ENCODE data around the gene IL2RG. TPM values are rescaled to one million over a fixed set of nuclear protein-coding genes. Genes with fewer than 3 reads are reported as not detected.

IL2RG gene
- total RNA-seq, 2 experiments from 2014 or later = 278 to 342 TPM

- Mint-ChIP-seq H3K27ac (peak overlapping the region; percentile 99), H3K4me1 (peaks cover 60% of the 10 kb centered on the region), H3K4me3 (peak overlapping the region; percentile 99), H3K27me3 (no peaks in the 10 kb centered on the region), H3K36me3 (ENCODE audit: low read depth) (peaks cover 70% of the 10 kb centered on the region), H3K9me3 (ENCODE audit: low read depth) (no peaks in the 10 kb centered on the region)
- DNase-seq (peak; percentile 65), ATAC-seq (peak; percentile 11)
- intact Hi-C loops (cut with DNase I, micrococcal nuclease) = no loop called here
- CTCF ChIA-PET = no interaction called here
- POLR2A ChIA-PET = no interaction called here
These were observed 3.5 kb downstream of the IL2RG start for GRCh38 chrX:71107762-71108360.

- ChIA-PET POLR2A (no interaction called here), CTCF (no interaction called here)
- H3K9me3 Mint-ChIP-seq (ENCODE audit: low read depth) = no peaks in the 10 kb centered on the region
- H3K4me1 Mint-ChIP-seq = peaks cover 60% of the 10 kb centered on the region
- DNase-seq (no peak), ATAC-seq (no peak)
- peak overlapping the region; percentile 99 for H3K27ac Mint-ChIP-seq
- H3K36me3 Mint-ChIP-seq (ENCODE audit: low read depth) = peaks cover 70% of the 10 kb centered on the region
- H3K27me3 Mint-ChIP-seq = no peaks in the 10 kb centered on the region
- H3K4me3 Mint-ChIP-seq = peak overlapping the region; percentile 99
- intact Hi-C loops (cut with DNase I, micrococcal nuclease) = no loop called here
These were observed 4.1 kb downstream of the IL2RG start for GRCh38 chrX:71107245-71107644.

- H3K36me3 Mint-ChIP-seq (ENCODE audit: low read depth) = peaks cover 72% of the 10 kb centered on the region
- peaks cover 65% of the 10 kb centered on the region for H3K4me1 Mint-ChIP-seq
- H3K27ac Mint-ChIP-seq = peak within 1 kb of the TSS; percentile 99
- POLR2A ChIA-PET = interaction anchor here (0.7 kb wide), 1 partner anchor 177 kb away, joined by 4 read pairs; no protein-coding TSS in a partner anchor
- intact Hi-C loops (cut with DNase I, micrococcal nuclease) = no loop called here
- DNase-seq (peak; percentile 43), ATAC-seq (peak; percentile 54)
- H3K27me3 Mint-ChIP-seq = no peaks in the 10 kb centered on the region
- peak within 1 kb of the TSS; percentile 99 for H3K4me3 Mint-ChIP-seq
- CTCF ChIA-PET = interaction anchor here (0.7 to 1.4 kb wide), 3 partner anchors 9 to 383 kb away, joined by 3 to 4 read pairs (median 4); partner anchors contain the start of gene MED12
- no peaks in the 10 kb centered on the region for H3K9me3 Mint-ChIP-seq (ENCODE audit: low read depth)
These were observed 5.0 kb downstream of the IL2RG start, which contains the start of gene CXorf65 for GRCh38 chrX:71106427-71106826. Gene CXorf65 (minus strand): TSS chrX:71106740. CDS start chrX:71106556, 184 bp downstream.

DNA sequence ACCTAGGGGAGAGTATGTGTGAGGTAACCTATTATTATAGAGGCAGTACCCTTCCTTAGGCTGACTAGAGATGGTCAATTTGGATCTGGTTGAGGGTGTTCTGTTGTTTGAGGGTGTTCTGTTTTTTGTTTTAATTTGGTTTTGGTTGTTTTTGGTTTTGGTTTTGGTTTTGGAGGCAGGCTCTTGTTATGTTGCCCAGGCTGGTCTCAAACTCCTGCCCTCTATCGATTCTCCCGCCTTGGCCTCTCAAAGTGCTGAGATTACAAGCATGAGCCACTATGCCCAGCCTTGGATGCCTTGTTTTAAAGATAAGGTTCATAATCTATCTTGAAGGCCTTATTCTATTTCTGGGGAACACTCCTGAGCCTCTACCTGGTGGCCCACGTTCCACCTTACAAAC is 5.7 kb downstream of the IL2RG start:
- H3K27ac Mint-ChIP-seq = peak overlapping the region; percentile 90
- intact Hi-C loops (cut with DNase I, micrococcal nuclease) = no loop called here
- no peaks in the 10 kb centered on the region for H3K27me3 Mint-ChIP-seq
- DNase-seq = no peak
- peaks cover 65% of the 10 kb centered on the region for H3K36me3 Mint-ChIP-seq (ENCODE audit: low read depth)
- ATAC-seq = no peak
- H3K9me3 Mint-ChIP-seq (ENCODE audit: low read depth) = no peaks in the 10 kb centered on the region
- POLR2A ChIA-PET = interaction anchor here (1.5 kb wide), 1 partner anchor 8 kb away, joined by 4 read pairs; no protein-coding TSS in a partner anchor
- peaks cover 73% of the 10 kb centered on the region for H3K4me1 Mint-ChIP-seq
- CTCF ChIA-PET = interaction anchor here (0.7 to 1.4 kb wide), 3 partner anchors 8 to 12 kb away, joined by 3 to 4 read pairs (median 4); partner anchors contain the start of gene MED12
- peak overlapping the region; percentile 63 for H3K4me3 Mint-ChIP-seq

GRCh38 chrX:71103110-71103983 is 8.0 kb downstream of the IL2RG start:
- peaks cover 42% of the 10 kb centered on the region for H3K36me3 Mint-ChIP-seq (ENCODE audit: low read depth)
- ATAC-seq (peak; percentile 43), DNase-seq (peak; percentile 72)
- no peaks in the 10 kb centered on the region for H3K27me3 Mint-ChIP-seq
- CTCF ChIA-PET = interaction anchor here (0.9 to 1.3 kb wide), 2 partner anchors 8 to 28 kb away, joined by 4 read pairs; partner anchors contain the start of gene IL2RG
- POLR2A ChIA-PET = interaction anchor here (1.0 to 1.1 kb wide), 2 partner anchors 15 to 429 kb away, joined by 3 read pairs; partner anchors contain the start of genes MED12 and OGT
- no peaks in the 10 kb centered on the region for H3K9me3 Mint-ChIP-seq (ENCODE audit: low read depth)
- peaks cover 85% of the 10 kb centered on the region for H3K4me1 Mint-ChIP-seq
- H3K4me3 Mint-ChIP-seq = peak overlapping the region; percentile 67
- H3K27ac Mint-ChIP-seq = peak overlapping the region; percentile 84
- intact Hi-C loops (cut with DNase I, micrococcal nuclease) = no loop called here

- H3K9me3 Mint-ChIP-seq (ENCODE audit: low read depth) = no peaks in the 10 kb centered on the region
- H3K27ac Mint-ChIP-seq = peak overlapping the region; percentile 47
- no peaks in the 10 kb centered on the region for H3K27me3 Mint-ChIP-seq
- H3K4me1 Mint-ChIP-seq = peaks cover 83% of the 10 kb centered on the region
- H3K36me3 Mint-ChIP-seq (ENCODE audit: low read depth) = peaks cover 31% of the 10 kb centered on the region
- CTCF ChIA-PET = interaction anchor here (0.7 to 2.7 kb wide), 6 partner anchors 9 to 29 kb away, joined by 3 to 22 read pairs (median 4); partner anchors contain the start of genes IL2RG and MED12
- H3K4me3 Mint-ChIP-seq = no peak overlapping the region
- no peak for DNase-seq
- no peak for ATAC-seq
- intact Hi-C loops (cut with DNase I, micrococcal nuclease) = no loop called here
- POLR2A ChIA-PET = interaction anchor here (1.1 to 1.3 kb wide), 2 partner anchors 10 to 430 kb away, joined by 3 to 5 read pairs; partner anchors contain the start of gene OGT
These were observed 9.1 kb downstream of the IL2RG start for GRCh38 chrX:71102292-71102691.

DNA sequence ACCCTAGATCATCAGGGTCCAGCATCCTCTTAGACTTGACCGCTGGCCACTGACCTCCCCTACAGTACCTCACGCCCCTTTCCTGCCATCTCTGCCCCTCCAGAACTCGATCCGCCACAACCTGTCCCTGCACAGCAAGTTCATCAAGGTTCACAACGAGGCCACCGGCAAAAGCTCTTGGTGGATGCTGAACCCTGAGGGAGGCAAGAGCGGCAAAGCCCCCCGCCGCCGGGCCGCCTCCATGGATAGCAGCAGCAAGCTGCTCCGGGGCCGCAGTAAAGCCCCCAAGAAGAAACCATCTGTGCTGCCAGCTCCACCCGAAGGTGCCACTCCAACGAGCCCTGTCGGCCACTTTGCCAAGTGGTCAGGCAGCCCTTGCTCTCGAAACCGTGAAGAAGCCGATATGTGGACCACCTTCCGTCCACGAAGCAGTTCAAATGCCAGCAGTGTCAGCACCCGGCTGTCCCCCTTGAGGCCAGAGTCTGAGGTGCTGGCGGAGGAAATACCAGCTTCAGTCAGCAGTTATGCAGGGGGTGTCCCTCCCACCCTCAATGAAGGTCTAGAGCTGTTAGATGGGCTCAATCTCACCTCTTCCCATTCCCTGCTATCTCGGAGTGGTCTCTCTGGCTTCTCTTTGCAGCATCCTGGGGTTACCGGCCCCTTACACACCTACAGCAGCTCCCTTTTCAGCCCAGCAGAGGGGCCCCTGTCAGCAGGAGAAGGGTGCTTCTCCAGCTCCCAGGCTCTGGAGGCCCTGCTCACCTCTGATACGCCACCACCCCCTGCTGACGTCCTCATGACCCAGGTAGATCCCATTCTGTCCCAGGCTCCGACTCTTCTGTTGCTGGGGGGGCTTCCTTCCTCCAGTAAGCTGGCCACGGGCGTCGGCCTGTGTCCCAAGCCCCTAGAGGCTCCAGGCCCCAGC is 10.5 kb downstream of the IL2RG start:
- Mint-ChIP-seq H3K4me3 (no peak overlapping the region), H3K4me1 (peaks cover 73% of the 10 kb centered on the region), H3K27ac (peak overlapping the region; percentile 25), H3K27me3 (no peaks in the 10 kb centered on the region), H3K36me3 (ENCODE audit: low read depth) (peaks cover 19% of the 10 kb centered on the region), H3K9me3 (ENCODE audit: low read depth) (no peaks in the 10 kb centered on the region)
- intact Hi-C loops (cut with DNase I, micrococcal nuclease) = no loop called here
- DNase-seq = peak; percentile 50
- ATAC-seq = no peak
- CTCF ChIA-PET = interaction anchor here (0.7 to 2.7 kb wide), 8 partner anchors 9 to 181 kb away, joined by 3 to 22 read pairs (median 4); partner anchors contain the start of genes IL2RG and MED12
- POLR2A ChIA-PET = interaction anchor here (0.6 to 1.2 kb wide), 2 partner anchors 18 to 37 kb away, joined by 3 read pairs; no protein-coding TSS in a partner anchor

GRCh38 chrX:71099736-71100135 is 11.6 kb downstream of the IL2RG start:
- ATAC-seq (no peak), DNase-seq (no peak)
- CTCF ChIA-PET = interaction anchor here (0.6 to 2.7 kb wide), 7 partner anchors 12 to 80 kb away, joined by 3 to 22 read pairs (median 4); partner anchors contain the start of genes IL2RG and MED12
- Mint-ChIP-seq H3K27ac (no peak overlapping the region), H3K4me3 (no peak overlapping the region), H3K36me3 (ENCODE audit: low read depth) (peaks cover 12% of the 10 kb centered on the region), H3K9me3 (ENCODE audit: low read depth) (no peaks in the 10 kb centered on the region), H3K27me3 (no peaks in the 10 kb centered on the region), H3K4me1 (peaks cover 68% of the 10 kb centered on the region)
- POLR2A ChIA-PET = interaction anchor here (1.3 to 1.6 kb wide), 2 partner anchors 12 to 19 kb away, joined by 6 read pairs; partner anchors contain the start of genes IL2RG and MED12
- intact Hi-C loops (cut with DNase I, micrococcal nuclease) = loop anchor here in 1 of 2 experiments (5.0 kb wide), 1 partner anchor 183 kb away; the partner anchor contains the start of gene NONO

- POLR2A ChIA-PET = interaction anchor here (1.3 to 1.6 kb wide), 2 partner anchors 12 to 20 kb away, joined by 6 read pairs; partner anchors contain the start of genes IL2RG and MED12
These were observed 12.3 kb downstream of the IL2RG start for GRCh38 chrX:71098951-71099506.

More at GRCh38 chrX:71098951-71099506, 12.3 kb downstream of the IL2RG start:
- DNase-seq (no peak), ATAC-seq (no peak)
- intact Hi-C loops (cut with DNase I, micrococcal nuclease) = loop anchor here (1.0 to 5.0 kb wide), 4 partner anchors 12 to 183 kb away; partner anchors contain the start of genes IL2RG (in 1 of the 2) and NONO (in 1 of the 2)
- Mint-ChIP-seq H3K9me3 (ENCODE audit: low read depth) (no peaks in the 10 kb centered on the region), H3K27ac (peak overlapping the region; percentile 31), H3K4me1 (peaks cover 61% of the 10 kb centered on the region), H3K4me3 (no peak overlapping the region), H3K27me3 (no peaks in the 10 kb centered on the region), H3K36me3 (ENCODE audit: low read depth) (peaks cover 5% of the 10 kb centered on the region)
- CTCF ChIA-PET = interaction anchor here (0.6 to 1.3 kb wide), 6 partner anchors 19 to 1386 kb away, joined by 3 to 8 read pairs (median 4); partner anchors contain the start of gene MED12

All from activated CD4-positive, alpha-beta T cell treated with anti-CD3 and anti-CD28 coated beads for 36 hours (primary cell).